ENCODE results near the gene NTSR1. TPM values are rescaled to one million over a fixed set of nuclear protein-coding genes. Genes with fewer than 3 reads are reported as not detected.
A peak's percentile ranks its signal among the peaks of the same experiment; 100 is the strongest.

Gene NTSR1
- total RNA-seq, 4 donors from 2014 or later: 0.67 TPM; not detected in 3

DNA sequence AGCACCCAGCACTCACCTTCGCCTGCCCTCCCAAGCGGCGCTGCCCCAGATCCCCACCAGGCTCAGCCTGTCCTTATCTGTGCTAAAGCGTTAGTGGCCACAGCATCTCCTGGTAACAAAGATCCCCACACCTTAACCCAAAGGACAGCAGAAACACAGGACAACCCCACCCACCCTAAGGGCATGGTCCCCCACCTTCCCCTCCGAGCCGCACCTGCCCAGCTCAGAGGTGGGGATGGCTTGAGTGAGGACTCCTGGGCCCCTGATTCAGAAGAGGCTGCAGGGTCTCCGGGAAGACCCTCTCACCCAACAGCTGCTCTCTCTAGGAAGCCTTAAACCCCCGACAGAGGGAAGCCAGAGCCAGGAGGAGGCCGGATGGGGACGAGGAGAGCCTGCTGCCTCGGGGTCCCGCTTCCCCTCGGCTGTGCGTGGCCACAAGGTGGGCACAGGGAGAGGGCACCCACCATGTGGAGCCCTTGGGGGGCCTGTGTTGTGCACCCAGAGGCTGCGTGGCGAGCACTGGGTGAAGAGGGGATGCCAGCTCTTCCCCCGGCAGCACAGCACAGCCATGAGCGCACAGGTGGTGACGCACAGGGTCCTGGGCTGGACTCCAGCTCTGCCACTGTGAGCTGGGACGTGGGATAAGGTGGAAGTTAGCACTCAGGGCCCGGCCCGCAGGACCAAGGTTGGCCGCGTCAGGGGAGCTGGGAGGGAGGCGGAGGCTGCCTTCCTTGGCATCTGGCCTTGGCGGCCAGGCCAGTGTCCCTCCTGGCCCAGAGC lies 55.7 kb downstream of the NTSR1 start:
- no peak for DNase-seq
- no peaks in the 10 kb centered on the region for H3K9me3 ChIP-seq
- intact Hi-C loops (cut with DNase I): no loop called here
- no peaks in the 10 kb centered on the region for H3K27me3 ChIP-seq
- no peak overlapping the region for H3K27ac ChIP-seq
- TF ChIP-seq, protein P1, sequence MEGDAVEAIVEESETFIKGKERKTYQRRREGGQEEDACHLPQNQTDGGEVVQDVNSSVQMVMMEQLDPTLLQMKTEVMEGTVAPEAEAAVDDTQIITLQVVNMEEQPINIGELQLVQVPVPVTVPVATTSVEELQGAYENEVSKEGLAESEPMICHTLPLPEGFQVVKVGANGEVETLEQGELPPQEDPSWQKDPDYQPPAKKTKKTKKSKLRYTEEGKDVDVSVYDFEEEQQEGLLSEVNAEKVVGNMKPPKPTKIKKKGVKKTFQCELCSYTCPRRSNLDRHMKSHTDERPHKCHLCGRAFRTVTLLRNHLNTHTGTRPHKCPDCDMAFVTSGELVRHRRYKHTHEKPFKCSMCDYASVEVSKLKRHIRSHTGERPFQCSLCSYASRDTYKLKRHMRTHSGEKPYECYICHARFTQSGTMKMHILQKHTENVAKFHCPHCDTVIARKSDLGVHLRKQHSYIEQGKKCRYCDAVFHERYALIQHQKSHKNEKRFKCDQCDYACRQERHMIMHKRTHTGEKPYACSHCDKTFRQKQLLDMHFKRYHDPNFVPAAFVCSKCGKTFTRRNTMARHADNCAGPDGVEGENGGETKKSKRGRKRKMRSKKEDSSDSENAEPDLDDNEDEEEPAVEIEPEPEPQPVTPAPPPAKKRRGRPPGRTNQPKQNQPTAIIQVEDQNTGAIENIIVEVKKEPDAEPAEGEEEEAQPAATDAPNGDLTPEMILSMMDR (IDR thresholded peaks at IDR 0.05): no peak
- TF ChIP-seq POLR2A (IDR thresholded peaks at IDR 0.05): no peak
- no peaks in the 10 kb centered on the region for H3K36me3 ChIP-seq
- no peak overlapping the region for H3K4me3 ChIP-seq (replicated peaks in 1 of 3)
- WGBS, 2 donors: 92 to 98% methylated on average over 8 to 17 of the region's 26 CpGs
- H3K4me1 ChIP-seq: peaks cover 6 to 9% of the 10 kb centered on the region in 2 donors

- no peaks in the 10 kb centered on the region for H3K9me3 ChIP-seq
- intact Hi-C loops (cut with DNase I): no loop called here
- H3K27me3 ChIP-seq: no peaks in the 10 kb centered on the region
- no peak for TF ChIP-seq POLR2A (IDR thresholded peaks at IDR 0.05)
- TF ChIP-seq, protein P1 (IDR thresholded peaks at IDR 0.05): no peak
- H3K4me1 ChIP-seq: peaks cover 6 to 9% of the 10 kb centered on the region in 2 donors
- H3K4me3 ChIP-seq (replicated peaks in 1 of 3): no peak overlapping the region
- no peaks in the 10 kb centered on the region for H3K36me3 ChIP-seq
- DNase-seq: no peak
- 75 to 80% methylated on average over 6 of the region's 6 CpGs for WGBS, 2 donors
- no peak overlapping the region for H3K27ac ChIP-seq
These were observed 56.4 kb downstream of the NTSR1 start for GRCh38 chr20:62765021-62765420.

DNA sequence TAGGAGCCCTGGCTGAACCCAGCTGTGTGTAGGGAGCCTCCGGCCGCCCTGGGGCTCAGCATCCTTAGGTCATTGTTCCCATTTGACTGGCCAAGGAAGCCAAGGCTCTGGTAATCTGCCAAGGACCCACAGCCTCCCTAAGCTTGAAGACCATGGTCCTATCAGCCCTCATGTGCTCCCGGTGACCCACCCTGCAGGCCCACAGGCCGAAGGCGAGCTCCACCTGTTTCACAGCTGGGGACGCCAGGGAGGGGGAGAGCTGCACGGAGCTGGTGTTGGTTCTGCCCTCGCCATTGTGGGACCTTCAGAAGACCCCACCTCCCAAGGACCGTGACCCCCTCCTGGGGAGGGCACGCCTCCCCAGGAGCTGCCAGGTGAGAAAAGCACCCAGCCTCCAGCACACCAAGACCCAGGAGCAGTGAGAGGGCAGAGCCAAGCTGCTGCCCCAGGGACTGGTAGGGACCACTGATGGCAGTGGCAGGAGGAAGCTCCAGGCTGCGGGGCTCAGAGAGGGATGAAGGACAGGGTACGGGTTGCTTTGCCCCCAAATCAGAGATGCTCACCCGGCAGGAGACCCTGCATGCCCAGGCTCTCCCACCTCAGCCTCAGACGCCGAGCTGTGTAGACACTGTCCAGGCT lies 56.9 kb downstream of the NTSR1 start:
- Histone ChIP-seq H3K4me1 (peaks cover 6 to 9% of the 10 kb centered on the region in 2 donors), H3K27ac (no peak overlapping the region), H3K36me3 (no peaks in the 10 kb centered on the region), H3K27me3 (no peaks in the 10 kb centered on the region), H3K4me3 (replicated peaks in 1 of 3) (no peak overlapping the region), H3K9me3 (no peaks in the 10 kb centered on the region)
- 83 to 93% methylated on average over 8 of the region's 15 CpGs for WGBS, 2 donors
- no peak for DNase-seq
- TF ChIP-seq, protein P1 (IDR thresholded peaks at IDR 0.05): no peak
- TF ChIP-seq POLR2A (IDR thresholded peaks at IDR 0.05): no peak
- intact Hi-C loops (cut with DNase I): no loop called here

GRCh38 chr20:62766071-62766450 lies 57.4 kb downstream of the NTSR1 start:
- no peak overlapping the region for H3K4me3 ChIP-seq (replicated peaks in 1 of 3)
- no peak overlapping the region for H3K27ac ChIP-seq
- DNase-seq: no peak
- no peaks in the 10 kb centered on the region for H3K9me3 ChIP-seq
- peaks cover 6 to 9% of the 10 kb centered on the region in 2 donors for H3K4me1 ChIP-seq
- TF ChIP-seq, protein P1 (IDR thresholded peaks at IDR 0.05): no peak
- TF ChIP-seq POLR2A (IDR thresholded peaks at IDR 0.05): no peak
- no peaks in the 10 kb centered on the region for H3K27me3 ChIP-seq
- H3K36me3 ChIP-seq: no peaks in the 10 kb centered on the region
- WGBS, 2 donors: 62 to 63% methylated on average over 10 of the region's 10 CpGs
- intact Hi-C loops (cut with DNase I): no loop called here

DNA sequence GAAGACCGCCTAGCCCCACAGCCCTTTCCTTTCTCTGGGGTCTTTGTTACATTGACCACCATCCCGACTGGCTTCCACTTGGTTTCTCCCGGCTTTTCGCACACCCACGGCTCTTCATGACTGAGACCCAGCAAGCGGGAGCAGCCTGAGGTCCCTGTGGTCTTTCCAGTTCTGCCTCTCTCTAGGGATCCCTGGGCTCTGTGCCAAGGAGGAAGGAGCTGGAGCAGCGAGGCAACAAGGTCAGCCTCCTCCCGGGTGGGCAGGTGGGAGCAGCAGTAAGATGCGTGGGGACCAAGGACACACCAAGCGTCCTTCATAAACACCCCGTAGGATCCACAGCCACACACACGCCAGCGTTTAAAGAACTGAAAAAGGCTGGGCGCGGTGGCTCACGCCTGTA lies 58.1 kb downstream of the NTSR1 start:
- H3K4me3 ChIP-seq (replicated peaks in 1 of 3): no peak overlapping the region
- no peak for TF ChIP-seq POLR2A (IDR thresholded peaks at IDR 0.05)
- TF ChIP-seq, protein P1 (IDR thresholded peaks at IDR 0.05): no peak
- intact Hi-C loops (cut with DNase I): no loop called here
- WGBS, 2 donors: 48 to 54% methylated on average over 16 of the region's 16 CpGs
- H3K9me3 ChIP-seq: no peaks in the 10 kb centered on the region
- no peaks in the 10 kb centered on the region for H3K27me3 ChIP-seq
- H3K4me1 ChIP-seq: peaks cover 6 to 15% of the 10 kb centered on the region in 2 donors
- H3K27ac ChIP-seq: no peak overlapping the region
- peak; percentile 51 to 58 for DNase-seq
- H3K36me3 ChIP-seq: no peaks in the 10 kb centered on the region
